ENCODE measurements around the gene FER. TPM values are rescaled to one million over a fixed set of nuclear protein-coding genes. Genes with fewer than 3 reads are reported as not detected.
"Not testable (repeated sequence)": the region's sequence is repeated elsewhere in the genome, so short reads cannot be mapped to it uniquely, and the experiment has no call there.

The FER gene
- total RNA-seq, 2 donors from 2014 or later, result 9.5 to 9.9 TPM

DNA sequence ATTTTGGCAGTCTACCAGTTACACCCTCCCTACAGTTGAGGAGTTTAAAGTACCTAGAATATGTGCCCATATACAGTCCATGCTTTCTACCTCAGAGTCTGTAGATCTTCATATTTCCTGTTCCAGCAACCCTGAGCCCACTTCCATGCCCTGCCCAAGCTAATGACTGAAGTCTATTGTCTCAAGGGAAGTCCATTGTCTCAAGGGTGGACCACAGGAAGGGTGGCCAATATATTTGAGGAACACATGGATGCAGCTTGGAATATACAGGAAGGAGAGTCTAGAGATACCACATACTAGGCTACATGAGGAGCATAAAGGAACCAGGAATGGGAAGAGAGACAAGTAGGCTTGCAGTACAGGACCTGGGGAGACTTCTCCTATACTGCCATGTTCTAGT lies 274.4 kb downstream of the FER start:
- Mint-ChIP-seq H3K4me3 (no peak overlapping the region), H3K27ac (no peak overlapping the region), H3K4me1 (no peaks in the 10 kb centered on the region), H3K27me3 (no peaks in the 10 kb centered on the region), H3K36me3 (ENCODE audit: low read depth) (no peaks in the 10 kb centered on the region), H3K9me3 (peaks cover 3% of the 10 kb centered on the region)
- ATAC-seq (replicated peaks), result no peak

DNA sequence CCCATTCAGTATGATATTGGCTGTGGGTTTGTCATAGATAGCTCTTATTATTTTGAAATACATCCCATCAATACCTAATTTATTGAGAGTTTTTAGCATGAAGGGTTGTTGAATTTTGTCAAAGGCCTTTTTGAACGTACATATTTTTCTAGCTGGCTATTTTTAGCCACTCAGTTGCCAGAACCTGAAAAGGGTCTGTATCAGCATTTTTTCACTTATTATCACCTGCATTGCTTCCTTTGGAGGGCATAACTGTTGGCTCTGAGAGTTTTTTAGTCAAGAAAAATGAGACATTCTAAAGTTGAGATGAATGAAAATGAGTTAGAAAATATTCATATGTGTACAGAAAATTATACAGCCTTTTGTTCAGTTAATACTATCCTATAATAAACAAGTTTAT lies 278.0 kb downstream of the FER start:
- H3K27ac Mint-ChIP-seq; H3K36me3 Mint-ChIP-seq (ENCODE audit: low read depth); H3K27me3 Mint-ChIP-seq; ATAC-seq (replicated peaks); H3K9me3 Mint-ChIP-seq; H3K4me1 Mint-ChIP-seq; H3K4me3 Mint-ChIP-seq: not testable (repeated sequence)

DNA sequence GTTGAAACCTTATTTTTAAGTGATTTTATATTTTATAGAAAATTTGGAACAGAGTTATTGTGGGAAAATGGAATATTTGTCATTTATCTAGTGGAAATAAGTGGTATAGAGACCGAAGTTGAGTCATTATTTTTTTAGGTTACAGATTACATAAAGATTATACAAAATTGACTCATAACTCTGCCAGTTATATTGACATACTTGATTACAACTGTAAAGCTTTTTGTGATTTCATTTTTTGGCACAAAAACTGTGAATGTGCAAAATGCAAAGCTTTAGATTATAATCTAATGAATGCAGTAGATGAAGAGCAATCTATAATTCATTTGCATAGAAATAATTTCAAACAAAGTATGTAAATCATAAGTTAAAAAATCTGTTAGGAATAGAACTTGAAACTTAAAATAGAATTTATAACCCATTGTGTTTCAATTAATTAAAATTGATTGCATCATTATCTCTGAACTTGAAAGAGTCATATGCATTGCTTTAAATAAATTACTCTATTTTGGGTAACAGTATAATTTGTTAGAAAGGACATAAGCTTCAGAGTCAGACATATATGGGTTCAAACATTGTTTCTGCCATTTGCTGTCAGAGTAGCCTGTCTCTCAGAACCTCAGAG lies 280.4 kb downstream of the FER start:
- ATAC-seq (replicated peaks), result no peak
- H3K27ac Mint-ChIP-seq, result no peak overlapping the region
- H3K27me3 Mint-ChIP-seq, result no peaks in the 10 kb centered on the region
- H3K4me1 Mint-ChIP-seq, result no peaks in the 10 kb centered on the region
- H3K36me3 Mint-ChIP-seq (ENCODE audit: low read depth), result no peaks in the 10 kb centered on the region
- no peak overlapping the region for H3K4me3 Mint-ChIP-seq
- H3K9me3 Mint-ChIP-seq, result peaks cover 3% of the 10 kb centered on the region

DNA sequence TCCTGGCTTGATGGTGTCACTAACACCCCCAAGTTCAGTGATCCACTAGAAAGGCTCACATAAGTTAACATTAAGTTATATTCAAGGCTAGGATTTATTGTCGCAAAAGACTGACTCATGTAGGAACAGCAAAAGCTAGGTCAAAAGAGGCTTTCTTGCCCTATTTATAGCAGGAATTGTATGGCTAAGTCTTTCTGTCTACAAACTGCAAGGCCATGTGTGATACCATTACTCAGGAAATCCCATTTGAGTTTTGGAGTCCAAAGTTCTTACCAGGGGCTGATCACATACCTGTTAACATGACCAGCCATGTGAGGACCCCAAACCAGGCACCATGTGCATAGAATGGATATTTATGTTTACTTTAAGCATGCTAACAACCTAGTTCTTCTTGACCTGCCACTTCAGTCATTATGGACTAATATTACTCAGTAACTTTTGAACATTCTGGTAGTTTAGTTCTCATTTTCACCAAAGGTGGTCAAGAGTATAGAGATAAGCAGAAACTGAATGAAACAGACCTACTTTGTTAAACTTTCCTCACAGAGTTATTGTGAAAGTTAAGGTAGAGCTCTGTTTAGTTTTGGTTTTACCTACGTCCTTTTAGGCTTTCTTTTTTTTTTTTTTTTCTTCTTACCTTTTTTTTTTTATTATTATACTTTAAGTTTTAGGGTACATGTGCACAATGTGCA lies 281.1 kb downstream of the FER start:
- Mint-ChIP-seq H3K27ac (no peak overlapping the region), H3K4me3 (no peak overlapping the region), H3K9me3 (peaks cover 3% of the 10 kb centered on the region), H3K36me3 (ENCODE audit: low read depth) (no peaks in the 10 kb centered on the region), H3K27me3 (no peaks in the 10 kb centered on the region), H3K4me1 (no peaks in the 10 kb centered on the region)
- ATAC-seq (replicated peaks), result no peak

DNA sequence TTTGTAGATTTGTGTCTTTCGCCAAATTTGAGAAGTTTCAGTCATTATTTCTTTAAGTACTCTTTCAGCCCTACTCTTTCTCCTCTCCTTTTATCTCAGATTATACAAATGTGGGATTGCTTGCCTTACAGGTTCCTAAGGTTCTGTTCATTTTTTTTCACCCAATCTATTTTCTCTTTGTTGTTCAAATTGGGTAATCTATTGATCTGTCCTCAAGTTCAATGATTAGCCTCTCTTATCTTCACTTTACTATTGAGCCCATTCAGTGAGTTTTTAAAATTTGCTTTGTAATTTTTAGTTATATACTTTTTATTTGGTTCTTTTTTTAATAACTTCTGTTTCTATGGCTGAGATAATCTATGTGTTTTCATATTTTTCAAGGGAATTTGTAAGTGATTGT lies 282.1 kb downstream of the FER start:
- no peaks in the 10 kb centered on the region for H3K27me3 Mint-ChIP-seq
- ATAC-seq (replicated peaks), result no peak
- no peaks in the 10 kb centered on the region for H3K9me3 Mint-ChIP-seq
- no peak overlapping the region for H3K4me3 Mint-ChIP-seq
- no peaks in the 10 kb centered on the region for H3K36me3 Mint-ChIP-seq (ENCODE audit: low read depth)
- H3K27ac Mint-ChIP-seq, result no peak overlapping the region
- H3K4me1 Mint-ChIP-seq, result no peaks in the 10 kb centered on the region

DNA sequence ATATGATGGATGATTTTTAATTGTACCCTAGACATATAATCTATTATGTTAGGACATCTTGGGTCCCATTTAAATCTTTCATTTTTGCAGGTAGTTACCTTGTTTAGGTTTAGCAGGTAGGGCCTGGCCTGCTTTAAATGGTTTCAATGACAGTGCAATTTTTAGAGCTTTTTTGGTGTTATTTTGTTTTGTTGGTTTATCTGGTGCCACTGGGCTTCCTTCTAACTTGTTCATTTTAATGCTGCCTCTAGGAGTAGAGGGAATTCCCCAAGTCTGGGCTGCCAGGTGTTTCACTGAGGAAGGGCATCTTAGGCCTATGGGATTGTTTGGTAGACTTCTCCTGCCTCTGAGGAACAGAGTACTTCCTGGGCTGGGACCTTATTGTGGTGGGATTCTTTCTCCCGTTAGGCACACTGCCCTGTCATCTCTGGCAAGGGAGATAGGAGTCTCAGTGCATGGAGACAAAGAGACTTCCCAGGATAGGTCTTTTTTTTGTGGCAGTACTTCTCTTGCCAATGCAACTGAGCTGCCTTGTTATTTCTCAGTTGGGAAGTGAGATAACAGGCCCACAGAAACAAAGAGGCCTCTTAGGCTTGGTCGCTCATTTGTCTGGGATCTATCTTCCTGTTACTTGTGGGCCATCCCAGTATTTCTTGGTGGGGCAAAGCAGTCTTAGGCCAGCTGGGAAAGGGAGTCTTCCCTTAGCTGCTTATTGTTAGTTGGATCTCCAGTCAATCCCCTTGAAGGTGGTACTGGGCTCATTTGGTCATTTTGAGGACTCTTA lies 282.9 kb downstream of the FER start:
- ATAC-seq (replicated peaks), result no peak
- H3K9me3 Mint-ChIP-seq, result no peaks in the 10 kb centered on the region
- H3K27ac Mint-ChIP-seq, result no peak overlapping the region
- no peaks in the 10 kb centered on the region for H3K27me3 Mint-ChIP-seq
- no peaks in the 10 kb centered on the region for H3K4me1 Mint-ChIP-seq
- no peaks in the 10 kb centered on the region for H3K36me3 Mint-ChIP-seq (ENCODE audit: low read depth)
- no peak overlapping the region for H3K4me3 Mint-ChIP-seq

DNA sequence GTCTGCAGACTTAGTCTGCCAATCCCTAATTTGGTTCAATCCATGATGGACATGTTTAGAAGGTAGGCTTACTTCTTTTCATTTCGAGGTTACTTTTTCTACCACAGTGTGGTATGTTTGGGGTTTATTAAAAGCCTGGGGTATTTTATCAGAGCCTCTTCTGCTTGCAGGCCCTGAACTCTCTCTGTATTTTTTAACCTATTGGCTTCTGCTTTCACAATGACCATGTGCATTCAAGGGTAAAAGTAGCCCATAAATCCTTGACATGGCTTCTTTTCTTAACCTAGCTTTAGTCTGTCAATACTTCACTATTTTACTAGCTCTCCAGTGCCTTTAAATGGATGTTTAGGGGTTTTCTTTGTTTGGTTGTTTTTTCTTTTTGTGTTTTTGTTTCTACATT lies 286.6 kb downstream of the FER start:
- H3K9me3 Mint-ChIP-seq, result no peaks in the 10 kb centered on the region
- no peak for ATAC-seq (replicated peaks)
- H3K27ac Mint-ChIP-seq, result no peak overlapping the region

DNA sequence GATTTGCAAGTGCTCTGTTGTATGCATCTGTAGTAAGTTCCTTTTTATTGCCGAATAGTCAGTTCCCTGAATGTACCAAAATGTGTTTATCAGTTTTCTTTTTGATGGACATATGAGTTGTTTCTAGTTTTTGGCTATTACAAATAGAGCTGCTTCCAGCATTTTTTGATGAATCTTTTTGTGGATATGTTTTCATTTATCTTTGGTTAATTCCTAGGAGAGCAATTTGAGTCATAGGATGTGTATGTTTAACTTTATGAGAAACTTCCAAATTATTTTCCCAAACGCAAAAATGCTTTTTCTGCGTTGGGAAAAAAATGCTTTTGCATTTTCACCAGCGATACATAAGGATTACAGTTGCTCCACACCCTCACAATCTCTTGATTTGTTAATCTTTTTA lies 287.7 kb downstream of the FER start:
- Mint-ChIP-seq H3K4me1 (no peaks in the 10 kb centered on the region), H3K27ac (no peak overlapping the region), H3K36me3 (ENCODE audit: low read depth) (no peaks in the 10 kb centered on the region), H3K9me3 (no peaks in the 10 kb centered on the region), H3K4me3 (no peak overlapping the region), H3K27me3 (no peaks in the 10 kb centered on the region)
- no peak for ATAC-seq (replicated peaks)

More for the DNA sequence above, 286.6 kb downstream of the FER start:
- no peaks in the 10 kb centered on the region for H3K27me3 Mint-ChIP-seq
- no peak overlapping the region for H3K4me3 Mint-ChIP-seq
- H3K36me3 Mint-ChIP-seq (ENCODE audit: low read depth), result no peaks in the 10 kb centered on the region
- H3K4me1 Mint-ChIP-seq, result no peaks in the 10 kb centered on the region

DNA sequence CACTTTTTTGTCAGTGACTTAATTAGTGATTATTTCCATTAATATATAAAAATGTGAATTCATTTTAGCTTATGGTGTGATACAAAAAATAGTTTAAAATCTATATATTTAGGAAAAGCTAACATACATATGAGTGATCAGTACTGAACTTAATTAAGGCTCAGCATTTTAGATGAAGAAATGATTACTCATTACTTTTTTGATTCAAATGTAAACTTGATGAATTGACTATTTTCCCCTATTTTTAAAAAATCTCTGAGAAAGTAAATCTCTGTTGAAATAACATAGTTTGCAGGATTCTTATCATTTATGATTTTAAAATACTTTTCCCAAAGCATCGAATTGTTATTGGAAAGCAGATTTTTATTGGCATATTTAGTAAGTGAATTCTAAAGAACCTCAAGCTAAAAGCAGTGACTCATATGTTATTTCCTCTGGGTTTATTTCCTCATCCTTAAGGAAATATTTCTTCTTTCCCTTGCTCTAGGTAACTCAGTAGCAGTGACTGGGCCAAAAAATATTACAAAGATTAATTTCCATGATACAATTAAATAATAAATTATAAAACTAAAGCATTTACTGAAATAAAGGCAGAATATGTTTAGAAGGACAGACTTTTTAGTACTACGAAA lies 290.6 kb downstream of the FER start:
- Mint-ChIP-seq H3K36me3 (ENCODE audit: low read depth) (no peaks in the 10 kb centered on the region), H3K9me3 (no peaks in the 10 kb centered on the region), H3K4me3 (no peak overlapping the region), H3K4me1 (no peaks in the 10 kb centered on the region), H3K27ac (no peak overlapping the region), H3K27me3 (no peaks in the 10 kb centered on the region)
- ATAC-seq (replicated peaks), result no peak

DNA sequence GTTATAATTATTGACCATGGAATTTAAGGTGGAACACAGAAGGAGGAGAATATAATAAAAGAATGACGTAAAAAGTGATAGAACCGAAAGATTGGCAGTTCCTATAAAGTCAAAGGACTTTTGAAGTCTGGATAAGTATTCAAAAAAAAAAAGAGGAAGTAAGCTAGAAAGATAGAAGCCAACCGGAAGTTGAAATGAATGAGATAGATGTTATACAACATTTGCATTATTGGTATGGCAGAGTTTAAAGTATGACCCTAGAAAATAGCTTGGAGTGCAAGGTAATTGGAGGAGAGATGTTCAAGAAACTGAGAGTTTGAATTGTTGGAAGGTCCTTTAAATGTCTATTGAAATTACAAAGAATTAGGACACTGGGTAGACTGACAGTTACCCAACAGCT lies 293.6 kb downstream of the FER start:
- Mint-ChIP-seq H3K27ac (no peak overlapping the region), H3K4me1 (no peaks in the 10 kb centered on the region), H3K27me3 (no peaks in the 10 kb centered on the region), H3K4me3 (no peak overlapping the region), H3K9me3 (no peaks in the 10 kb centered on the region), H3K36me3 (ENCODE audit: low read depth) (no peaks in the 10 kb centered on the region)
- no peak for ATAC-seq (replicated peaks)

DNA sequence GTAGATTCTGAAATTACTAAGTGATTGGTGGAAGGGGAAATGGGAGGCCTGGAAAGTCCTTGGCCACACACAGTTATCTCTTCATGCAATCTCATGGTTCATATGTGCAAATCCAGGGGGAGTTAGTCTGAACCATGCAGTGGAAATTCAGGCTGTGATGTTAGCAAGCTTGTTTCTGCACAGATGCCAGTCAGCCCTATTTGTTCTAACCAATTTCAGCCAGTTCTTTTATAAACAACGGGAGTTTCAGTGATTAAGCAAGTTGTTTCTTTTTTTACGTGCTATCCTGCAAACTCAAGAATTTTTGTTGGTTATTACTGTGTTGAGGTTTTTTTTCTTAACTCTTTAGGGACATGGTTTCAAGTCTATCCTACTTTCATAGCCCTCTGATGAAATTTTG lies 298.0 kb downstream of the FER start:
- H3K4me1 Mint-ChIP-seq, result no peaks in the 10 kb centered on the region
- H3K27me3 Mint-ChIP-seq, result no peaks in the 10 kb centered on the region
- ATAC-seq (replicated peaks), result no peak
- no peaks in the 10 kb centered on the region for H3K36me3 Mint-ChIP-seq (ENCODE audit: low read depth)
- H3K9me3 Mint-ChIP-seq, result no peaks in the 10 kb centered on the region
- no peak overlapping the region for H3K27ac Mint-ChIP-seq
- no peak overlapping the region for H3K4me3 Mint-ChIP-seq

DNA sequence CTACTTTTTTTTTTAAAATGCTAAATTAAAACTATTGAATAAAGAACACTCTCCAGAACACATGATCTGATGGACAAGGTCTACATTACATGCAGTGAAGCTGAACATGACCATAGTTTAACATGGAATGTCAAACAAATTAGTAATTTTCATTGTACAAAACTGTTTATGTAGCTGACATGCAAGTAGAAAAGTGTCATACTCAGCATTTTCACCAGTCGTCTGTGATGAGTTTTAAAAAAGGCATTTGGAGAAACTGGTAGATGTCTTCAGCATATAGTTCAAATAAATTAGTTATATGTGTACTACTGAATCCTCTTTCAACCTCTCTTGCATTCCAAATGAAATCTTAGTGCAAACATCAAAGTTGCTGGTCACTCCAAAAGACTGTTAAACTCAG lies 301.9 kb downstream of the FER start:
- Mint-ChIP-seq H3K27ac (no peak overlapping the region), H3K36me3 (ENCODE audit: low read depth) (no peaks in the 10 kb centered on the region), H3K9me3 (no peaks in the 10 kb centered on the region), H3K4me1 (no peaks in the 10 kb centered on the region), H3K27me3 (no peaks in the 10 kb centered on the region), H3K4me3 (no peak overlapping the region)
- ATAC-seq (replicated peaks), result no peak

DNA sequence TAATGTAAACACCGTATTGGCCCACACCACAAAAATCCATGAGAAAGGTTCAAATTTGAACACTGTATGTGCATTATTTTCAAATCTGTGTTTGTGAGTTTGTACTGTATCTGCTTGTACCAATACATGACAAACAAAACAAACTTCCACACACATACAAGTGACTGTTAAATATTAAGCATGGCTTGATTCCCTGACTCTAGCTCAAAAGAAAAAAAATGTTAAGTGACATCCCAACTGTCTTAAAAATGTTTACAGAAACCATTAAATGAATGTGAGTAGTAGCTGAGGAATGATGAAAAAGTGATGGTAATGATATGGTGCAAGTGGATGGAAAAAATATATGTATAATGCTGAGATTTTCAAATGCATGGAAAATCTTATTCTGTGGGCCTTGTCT lies 302.6 kb downstream of the FER start:
- H3K27me3 Mint-ChIP-seq; H3K9me3 Mint-ChIP-seq; ATAC-seq (replicated peaks): not testable (repeated sequence)

DNA sequence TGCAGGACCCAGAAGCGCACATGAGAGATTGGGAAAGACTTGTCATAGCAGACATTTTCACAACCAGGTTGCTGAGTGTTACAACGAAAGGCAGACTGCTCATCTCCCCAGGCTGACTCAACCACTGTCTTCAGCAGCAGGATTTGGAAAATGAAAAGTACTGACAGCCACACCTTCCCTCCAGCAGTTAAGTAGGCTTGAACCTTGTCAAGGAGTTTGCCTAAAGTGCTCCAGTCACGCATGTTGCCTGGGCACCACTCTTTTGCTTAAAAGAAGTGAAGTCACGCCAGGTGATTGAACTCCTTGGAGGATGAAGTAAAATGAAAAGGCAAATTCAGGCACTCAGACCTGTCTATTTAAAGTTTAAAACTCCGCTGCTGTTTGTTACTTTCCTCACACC lies 304.5 kb downstream of the FER start:
- not testable (repeated sequence) for H3K36me3 Mint-ChIP-seq (ENCODE audit: low read depth); H3K27ac Mint-ChIP-seq; H3K4me1 Mint-ChIP-seq; ATAC-seq (replicated peaks); H3K9me3 Mint-ChIP-seq; H3K27me3 Mint-ChIP-seq; H3K4me3 Mint-ChIP-seq

More for the DNA sequence above, 302.6 kb downstream of the FER start:
- H3K4me1 Mint-ChIP-seq; H3K36me3 Mint-ChIP-seq (ENCODE audit: low read depth); H3K4me3 Mint-ChIP-seq; H3K27ac Mint-ChIP-seq: not testable (repeated sequence)

DNA sequence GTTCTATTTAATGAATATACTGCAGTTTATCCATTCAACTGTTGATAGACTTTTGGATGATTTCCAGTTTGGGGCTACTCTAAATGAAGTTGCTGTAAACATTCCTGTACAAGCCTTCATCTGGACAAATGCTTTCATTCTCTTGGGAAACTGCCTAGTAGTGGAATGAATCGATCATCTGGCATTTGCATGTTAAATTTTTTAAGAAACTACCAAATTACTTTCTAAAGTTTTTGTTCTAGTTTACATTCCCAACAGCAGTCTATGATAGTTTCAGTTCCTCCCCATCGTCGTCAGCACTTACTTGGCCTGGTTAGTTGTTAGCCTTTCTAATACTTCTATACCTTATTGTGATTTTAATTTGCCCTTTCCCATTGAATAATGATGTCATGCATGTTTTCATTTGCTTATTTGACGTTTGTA lies 306.3 kb downstream of the FER start:
- Mint-ChIP-seq H3K27ac (no peak overlapping the region), H3K9me3 (no peaks in the 10 kb centered on the region), H3K27me3 (no peaks in the 10 kb centered on the region), H3K4me1 (no peaks in the 10 kb centered on the region), H3K36me3 (ENCODE audit: low read depth) (no peaks in the 10 kb centered on the region), H3K4me3 (no peak overlapping the region)
- ATAC-seq (replicated peaks), result no peak

Data from activated T-helper 17 cell treated with anti-CD3 and anti-CD28 coated beads, Interleukin-2, amount 50 U/mL, for 72 hours (primary cell).